ENCODE results near the gene SCYGR6. TPM values are rescaled to one million over a fixed set of nuclear protein-coding genes. Genes with fewer than 3 reads are reported as not detected.

Gene SCYGR6
- total RNA-seq, 1 experiment from 2014 or later = not detected

DNA sequence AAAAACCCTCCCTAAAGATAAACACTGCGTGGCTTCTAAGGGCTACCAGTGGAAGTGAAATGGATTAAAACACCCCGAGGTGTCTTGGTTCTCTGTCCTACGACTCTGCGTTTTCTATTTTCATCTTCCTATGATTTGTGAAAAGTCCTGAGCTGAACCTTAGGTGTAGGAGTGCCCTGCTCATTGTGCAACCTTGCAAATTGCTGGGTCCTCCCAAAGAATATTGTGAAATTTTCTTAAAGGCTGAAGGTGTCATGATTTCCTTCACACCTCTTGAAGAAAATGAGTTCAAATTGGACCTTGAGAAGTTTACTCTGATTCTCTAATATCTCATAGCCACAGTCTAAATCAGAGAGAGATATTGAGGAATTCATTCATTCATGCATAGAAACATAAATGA, 4.9 kb downstream of the SCYGR6 start:
- no peaks in the 10 kb centered on the region for H3K79me2 ChIP-seq (ENCODE audit: low read depth)
- BruUV-seq (replicated peaks) = no TSS peak
- ChIA-PET POLR2A (ENCODE audit: unreplicated experiment) (no interaction called here), CTCF (no interaction called here)
- H3K36me3 ChIP-seq (ENCODE audit: low read depth) = no peaks in the 10 kb centered on the region
- H3K9me2 ChIP-seq (ENCODE audit: insufficient read depth) = no peaks in the 10 kb centered on the region
- H3F3A ChIP-seq (ENCODE audit: insufficient read depth, low read depth) = no peaks in the 10 kb centered on the region
- H3K4me3 ChIP-seq = no peak overlapping the region
- no peak overlapping the region for H3K4me2 ChIP-seq
- no peaks in the 10 kb centered on the region for H3K27me3 ChIP-seq (ENCODE audit: insufficient read depth, low read depth)
- H2AFZ ChIP-seq = no peak overlapping the region
- DNase-seq = no peak
- H3K4me1 ChIP-seq (replicated peaks; ENCODE audit: insufficient read depth) = peaks cover 9% of the 10 kb centered on the region; the same call in 1 of the 2 replicates
- H3K27ac ChIP-seq = no peak overlapping the region
- H4K20me1 ChIP-seq (ENCODE audit: insufficient read depth) = no peaks in the 10 kb centered on the region
- no peaks in the 10 kb centered on the region for H3K9me3 ChIP-seq (ENCODE audit: insufficient read depth, low read depth)
- TF ChIP-seq, protein P1, sequence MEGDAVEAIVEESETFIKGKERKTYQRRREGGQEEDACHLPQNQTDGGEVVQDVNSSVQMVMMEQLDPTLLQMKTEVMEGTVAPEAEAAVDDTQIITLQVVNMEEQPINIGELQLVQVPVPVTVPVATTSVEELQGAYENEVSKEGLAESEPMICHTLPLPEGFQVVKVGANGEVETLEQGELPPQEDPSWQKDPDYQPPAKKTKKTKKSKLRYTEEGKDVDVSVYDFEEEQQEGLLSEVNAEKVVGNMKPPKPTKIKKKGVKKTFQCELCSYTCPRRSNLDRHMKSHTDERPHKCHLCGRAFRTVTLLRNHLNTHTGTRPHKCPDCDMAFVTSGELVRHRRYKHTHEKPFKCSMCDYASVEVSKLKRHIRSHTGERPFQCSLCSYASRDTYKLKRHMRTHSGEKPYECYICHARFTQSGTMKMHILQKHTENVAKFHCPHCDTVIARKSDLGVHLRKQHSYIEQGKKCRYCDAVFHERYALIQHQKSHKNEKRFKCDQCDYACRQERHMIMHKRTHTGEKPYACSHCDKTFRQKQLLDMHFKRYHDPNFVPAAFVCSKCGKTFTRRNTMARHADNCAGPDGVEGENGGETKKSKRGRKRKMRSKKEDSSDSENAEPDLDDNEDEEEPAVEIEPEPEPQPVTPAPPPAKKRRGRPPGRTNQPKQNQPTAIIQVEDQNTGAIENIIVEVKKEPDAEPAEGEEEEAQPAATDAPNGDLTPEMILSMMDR (conservative IDR thresholded peaks at IDR 0.05) = no peak
- no peak for TF ChIP-seq EZH2 (IDR thresholded peaks at IDR 0.05; ENCODE audit: low read depth)
- intact Hi-C loops (cut with micrococcal nuclease; ENCODE audit: unreplicated experiment) = no loop called here

DNA sequence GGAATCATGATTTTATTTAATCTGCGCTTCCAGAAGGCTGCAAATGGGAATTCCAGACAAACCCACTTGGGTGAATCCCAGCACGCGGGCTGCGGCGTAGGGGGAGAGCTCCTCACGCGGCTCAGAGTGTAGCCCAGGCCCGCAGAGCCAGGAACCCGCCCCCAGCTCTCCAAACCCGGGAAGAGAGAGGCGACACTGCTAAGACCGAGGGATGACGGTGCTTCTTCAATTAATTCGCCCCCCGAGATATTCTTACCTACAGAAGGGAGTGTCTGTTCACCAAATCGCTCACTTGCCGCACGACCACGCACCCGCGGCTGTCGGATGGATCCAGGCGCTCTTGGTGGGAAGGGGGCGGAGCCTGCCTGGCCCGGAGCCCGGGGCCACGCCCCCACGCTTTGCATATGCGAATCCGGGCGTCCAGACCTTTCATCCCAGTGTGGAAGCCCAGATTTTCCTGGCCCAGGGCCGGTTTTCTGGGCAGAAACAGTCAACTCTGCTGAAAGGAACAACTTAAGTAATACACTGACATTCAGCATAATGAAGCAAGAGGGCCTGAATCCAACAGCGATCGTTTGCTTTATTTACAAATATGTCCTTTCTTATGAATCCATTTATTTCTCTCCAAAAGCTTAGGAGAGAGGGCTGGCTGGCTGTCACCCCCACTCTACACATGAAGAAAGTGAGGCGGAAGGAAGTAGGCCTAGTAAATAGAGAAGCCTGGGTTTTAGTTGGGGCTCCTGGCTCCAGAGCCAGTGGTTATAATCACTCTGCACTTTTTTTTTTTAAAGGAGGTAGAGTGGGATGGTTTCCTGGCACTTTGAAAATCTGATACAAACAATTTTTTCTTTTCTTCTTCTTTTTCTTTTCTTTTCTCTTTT, 6.6 kb downstream of the SCYGR6 start, which contains the start of gene SLC19A3:
Gene SLC19A3, minus strand, starts transcription at position 342 of the 881 bp plus-strand sequence. CDS start 15,710 bp downstream, outside the sequence.
- H3K27me3 ChIP-seq (ENCODE audit: insufficient read depth, low read depth) = no peaks in the 10 kb centered on the region
- H3K36me3 ChIP-seq (ENCODE audit: low read depth) = no peaks in the 10 kb centered on the region
- H3K79me2 ChIP-seq (ENCODE audit: low read depth) = no peaks in the 10 kb centered on the region
- no peak within 1 kb of the TSS for H3K27ac ChIP-seq
- H3K9me3 ChIP-seq (ENCODE audit: insufficient read depth, low read depth) = no peaks in the 10 kb centered on the region
- no peaks in the 10 kb centered on the region for H3K9me2 ChIP-seq (ENCODE audit: insufficient read depth)
- H4K20me1 ChIP-seq (ENCODE audit: insufficient read depth) = no peaks in the 10 kb centered on the region
- BruUV-seq (replicated peaks) = no TSS peak
- POLR2A ChIA-PET (ENCODE audit: unreplicated experiment) = interaction anchor here (0.7 kb wide), 1 partner anchor 8 kb away, joined by 6 read pairs; no protein-coding TSS in a partner anchor
- H3K4me1 ChIP-seq (replicated peaks; ENCODE audit: insufficient read depth) = peaks cover 9% of the 10 kb centered on the region; the same call in 1 of the 2 replicates
- peak within 1 kb of the TSS; percentile 65 for H3K4me3 ChIP-seq
- H3K4me2 ChIP-seq = peak within 1 kb of the TSS; percentile 73
- H2AFZ ChIP-seq = peak within 1 kb of the TSS; percentile 81
- intact Hi-C loops (cut with micrococcal nuclease; ENCODE audit: unreplicated experiment) = no loop called here
- H3F3A ChIP-seq (ENCODE audit: insufficient read depth, low read depth) = no peaks in the 10 kb centered on the region
- CTCF ChIA-PET = no interaction called here
- peak in 1 of 2 experiments; percentile 78 for DNase-seq
- TF ChIP-seq, protein P1 (conservative IDR thresholded peaks at IDR 0.05) = no peak
- TF ChIP-seq EZH2 (IDR thresholded peaks at IDR 0.05; ENCODE audit: low read depth) = no peak

DNA sequence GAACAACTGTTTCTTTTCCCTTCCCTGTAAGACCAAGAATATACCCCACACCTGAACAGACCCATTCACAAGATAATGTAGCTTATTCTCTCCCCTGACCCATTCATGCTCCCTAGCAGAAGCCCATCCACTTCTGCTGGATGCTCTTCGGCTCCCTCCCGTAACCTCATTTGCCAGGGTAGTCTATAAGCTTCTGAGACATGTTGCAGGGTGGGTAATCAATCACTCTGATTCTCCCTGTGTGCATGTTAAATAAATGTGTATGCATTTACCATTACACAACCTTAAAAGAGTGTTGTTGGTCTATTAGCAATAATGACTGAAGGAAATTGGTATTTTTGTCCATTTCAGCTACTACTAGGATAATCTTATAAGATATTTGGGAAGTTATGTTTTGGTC, 8.1 kb downstream of the SCYGR6 start:
- no peaks in the 10 kb centered on the region for H3K36me3 ChIP-seq (ENCODE audit: low read depth)
- no peak overlapping the region for H3K4me2 ChIP-seq
- no peaks in the 10 kb centered on the region for H3K27me3 ChIP-seq (ENCODE audit: insufficient read depth, low read depth)
- POLR2A ChIA-PET (ENCODE audit: unreplicated experiment) = no interaction called here
- no peaks in the 10 kb centered on the region for H3K9me2 ChIP-seq (ENCODE audit: insufficient read depth)
- H3K4me3 ChIP-seq = no peak overlapping the region
- H4K20me1 ChIP-seq (ENCODE audit: insufficient read depth) = no peaks in the 10 kb centered on the region
- no peak for DNase-seq
- TF ChIP-seq, protein P1 (conservative IDR thresholded peaks at IDR 0.05) = no peak
- no peak for TF ChIP-seq EZH2 (IDR thresholded peaks at IDR 0.05; ENCODE audit: low read depth)
- peaks cover 9% of the 10 kb centered on the region; the same call in 1 of the 2 replicates for H3K4me1 ChIP-seq (replicated peaks; ENCODE audit: insufficient read depth)
- CTCF ChIA-PET = no interaction called here
- BruUV-seq (replicated peaks) = no TSS peak
- no peaks in the 10 kb centered on the region for H3K79me2 ChIP-seq (ENCODE audit: low read depth)
- H3F3A ChIP-seq (ENCODE audit: insufficient read depth, low read depth) = no peaks in the 10 kb centered on the region
- H3K9me3 ChIP-seq (ENCODE audit: insufficient read depth, low read depth) = no peaks in the 10 kb centered on the region
- no peak overlapping the region for H3K27ac ChIP-seq
- no peak overlapping the region for H2AFZ ChIP-seq
- intact Hi-C loops (cut with micrococcal nuclease; ENCODE audit: unreplicated experiment) = no loop called here
